B cell (primary cell): ENCODE measurements around the gene EDNRA. TPM values are rescaled to one million over a fixed set of nuclear protein-coding genes. Genes with fewer than 3 reads are reported as not detected.

Experiments
- ATAC-seq: fragments of 200-7000 bp; cut with Tn5 transposase; one replicate; pipeline ENCODE4 v1.10.0; 2021; ENCODE audit warnings: low read depth, mild to moderate bottlenecking, moderate number of reproducible peaks, moderate library complexity
- CTCF ChIA-PET: fragments of 350-600 bp; sonication (Branson Sonifier 250); formaldehyde crosslinking; loops from one replicate; lab custom pipeline; 2021; ENCODE audit warnings: antibody characterized with exemption, inconsistent platforms; lab: Charles Lee
- POLR2A ChIA-PET: fragments of 350-600 bp; sonication (Branson Sonifier 250); formaldehyde crosslinking; loops from one replicate; lab custom pipeline; 2021; ENCODE audit warnings: antibody characterized with exemption; lab: Charles Lee
- DNase-seq: peaks from one replicate; pipeline ENCODE4 v3.0.0; 2013
- H2AFZ ChIP-seq: 2 replicates; pipeline ENCODE4 v1.6.1; 2012; ENCODE audit warnings: mild to moderate bottlenecking, low read depth, low read length; ENCODE audit not compliant: insufficient read depth, poor library complexity, severe bottlenecking
- H3K27ac ChIP-seq, 2 donors: 1 replicate in 1 of 2; 2 replicates in 1 of 2; pipeline ENCODE4 v1.5.1; 2012 to 2013; ENCODE audit warnings: low read length in 2 of 2, mild to moderate bottlenecking in 2 of 2, moderate library complexity in 1 of 2
- H3K27me3 ChIP-seq, 4 experiments: fragments of 200-600 bp in 1 of 4; sonication (generic) in 1 of 4; replicated peaks in 1 of 4; 1 replicate in 2 of 4; 2 replicates in 2 of 4; pipeline versions ENCODE4 v1.6.1 to v1.7.0; 2013 to 2016; ENCODE audit warnings: low read length in 3 of 4, mild to moderate bottlenecking in 2 of 4, mixed read lengths in 1 of 4, moderate library complexity in 1 of 4; ENCODE audit not compliant: insufficient read depth in 4 of 4, control insufficient read depth in 3 of 4; ENCODE audit errors: control extremely low read depth in 1 of 4
- H3K36me3 ChIP-seq, 2 experiments: replicated peaks in 1 of 2; 1 replicate in 1 of 2; 2 replicates in 1 of 2; pipeline versions ENCODE4 v1.6.1 to v1.7.1; 2013; ENCODE audit warnings: low read length in 1 of 2; ENCODE audit not compliant: insufficient read depth in 2 of 2, control insufficient read depth in 1 of 2; ENCODE audit errors: control extremely low read depth in 1 of 2, extremely low read depth in 1 of 2
- H3K4me1 ChIP-seq, 2 donors: fragments of 200-600 bp in 1 of 2; sonication (generic) in 1 of 2; 1 replicate in 1 of 2; 2 replicates in 1 of 2; pipeline versions ENCODE4 v1.5.1 to v1.6.1; 2013 to 2017; ENCODE audit warnings: low read length in 2 of 2; ENCODE audit not compliant: control insufficient read depth in 2 of 2, insufficient read depth in 2 of 2
- H3K4me2 ChIP-seq: replicated peaks from 2 replicates; pipeline ENCODE3; 2012; ENCODE audit warnings: mild to moderate bottlenecking, low read depth, low read length; ENCODE audit not compliant: poor library complexity, severe bottlenecking
- H3K4me3 ChIP-seq, 5 experiments: fragments of 200-600 bp in 1 of 5; sonication (generic) in 1 of 5; 1 replicate in 3 of 5; 2 replicates in 2 of 5; pipeline versions ENCODE4 v1.5.1 to v1.7.0; 2011 to 2016; ENCODE audit warnings: low read length in 4 of 5, mild to moderate bottlenecking in 4 of 5, low read depth in 2 of 5, control low read depth in 1 of 5, moderate library complexity in 1 of 5; ENCODE audit not compliant: insufficient read depth in 1 of 5; ENCODE audit errors: control extremely low read depth in 1 of 5, extremely low read depth in 1 of 5
- H3K79me2 ChIP-seq: fragments of 200-600 bp; sonication (generic); one replicate; pipeline ENCODE4 v1.6.0; 2016; ENCODE audit warnings: low read length; ENCODE audit not compliant: control insufficient read depth, insufficient read depth
- H3K9ac ChIP-seq: fragments of 200-600 bp; sonication (generic); 2 replicates; pipeline ENCODE4 v1.6.1; 2017; ENCODE audit warnings: mild to moderate bottlenecking, low read length, moderate library complexity
- H3K9me3 ChIP-seq, 3 donors: one replicate each; pipeline versions ENCODE4 v1.6.1 to v1.7.1; 2013; ENCODE audit warnings: low read length in 2 of 3; ENCODE audit not compliant: control insufficient read depth in 2 of 3, insufficient read depth in 1 of 3; ENCODE audit errors: control extremely low read depth in 1 of 3
- H4K20me1 ChIP-seq: 2 replicates; pipeline ENCODE4 v1.6.0; 2012; ENCODE audit warnings: mild to moderate bottlenecking, low read length; ENCODE audit not compliant: insufficient read depth, control insufficient read depth, poor library complexity, severe bottlenecking
- H3K27ac Mint-ChIP-seq: one replicate; pipeline ENCODE4 v1.8.0; 2021; ENCODE audit warnings: mixed read lengths
- H3K27me3 Mint-ChIP-seq: one replicate; pipeline ENCODE4 v1.8.0; 2021; ENCODE audit warnings: mixed read lengths
- H3K4me1 Mint-ChIP-seq: one replicate; pipeline ENCODE4 v1.8.0; 2021; ENCODE audit warnings: mixed read lengths
- H3K4me3 Mint-ChIP-seq: one replicate; pipeline ENCODE4 v1.8.0; 2021; ENCODE audit warnings: mixed read lengths
- H3K9me3 Mint-ChIP-seq: one replicate; pipeline ENCODE4 v1.8.0; 2022; ENCODE audit warnings: mixed read lengths; ENCODE audit not compliant: insufficient read depth
- CTCF ChIP-seq: fragments of 200-600 bp; IDR thresholded peaks from one replicate; pipeline ENCODE4 v1.8.0; 2022; ENCODE audit warnings: antibody characterized with exemption, mild to moderate bottlenecking
- EZH2 ChIP-seq: IDR thresholded peaks from 2 replicates; pipeline ENCODE4 v1.6.1; 2012; ENCODE audit warnings: borderline replicate concordance, low read depth, mild to moderate bottlenecking, moderate library complexity, low read length; ENCODE audit not compliant: insufficient read depth, poor library complexity, severe bottlenecking
- WGBS: methylation state at CpG from one replicate; pipeline ENCODE4 v1.1.5; 2013; ENCODE audit warnings: missing lambda C conversion rate; ENCODE audit not compliant: insufficient coverage; 5-methylcytosine and 5-hydroxymethylcytosine counted together
- intact Hi-C: fragments of 100-400 bp; cut with micrococcal nuclease; formaldehyde crosslinking; loops from one replicate; pipeline ENCODE4 v1.10.0; 2022
- polyA plus RNA-seq: library from polyadenylated mRNA; depleted of rRNA; stranded (reverse); fragments of >200 nt; gene quantifications from 2 replicates; pipeline ENCODE4 v1.2.3, GENCODE V29; 2012
- total RNA-seq, 2 donors: library from RNA; stranded (reverse); fragments of 120-200 nt in 1 of 2; gene quantifications; 1 replicate in 1 of 2; 2 replicates in 1 of 2; pipeline versions ENCODE4 v1.2.3 to v1.2.4, GENCODE V29; 2013 to 2022

EDNRA gene
- total and polyA plus RNA-seq, 2 donors (not counting 1 experiment from before 2014, with no cell fraction given), result not detected

GRCh38 chr4:147578051-147578476 lies 97.2 kb downstream of the EDNRA start:
- Histone ChIP-seq H2AFZ (no peak overlapping the region), H3K4me1 (no peaks in the 10 kb centered on the region), H4K20me1 (no peaks in the 10 kb centered on the region), H3K27ac (no peak overlapping the region), H3K9ac (no peak overlapping the region), H3K4me2 (no peak overlapping the region), H3K9me3 (peaks cover 0 to 4% (median 0%) of the 10 kb centered on the region in 3 donors), H3K4me3 (no peak overlapping the region), H3K27me3 (peaks cover 0 to 2% (median 0%) of the 10 kb centered on the region in 4 experiments), H3K36me3 (no peaks in the 10 kb centered on the region), H3K79me2 (no peaks in the 10 kb centered on the region)
- Mint-ChIP-seq H3K27ac (no peak overlapping the region), H3K9me3 (no peaks in the 10 kb centered on the region), H3K4me3 (no peak overlapping the region), H3K27me3 (peaks cover 12% of the 10 kb centered on the region), H3K4me1 (no peaks in the 10 kb centered on the region)
- ATAC-seq (no peak), DNase-seq (no peak)
- intact Hi-C loops, result no loop called here
- ChIA-PET POLR2A (no interaction called here), CTCF (no interaction called here)
- TF ChIP-seq EZH2 (no peak), CTCF (no peak)
- 70% methylated on average over 3 of the region's 6 CpGs for WGBS

- ChIA-PET POLR2A (no interaction called here), CTCF (no interaction called here)
- no peaks in the 10 kb centered on the region for H4K20me1 ChIP-seq
- no peak overlapping the region for H3K4me2 ChIP-seq
- no peak for TF ChIP-seq EZH2
- H3K4me1 ChIP-seq, result no peaks in the 10 kb centered on the region
- no peak overlapping the region for H3K4me3 ChIP-seq
- peaks cover 0 to 3% (median 1%) of the 10 kb centered on the region in 4 experiments for H3K27me3 ChIP-seq
- H3K9ac ChIP-seq, result no peak overlapping the region
- no peak overlapping the region for H3K27ac Mint-ChIP-seq
- DNase-seq (no peak), ATAC-seq (no peak)
- intact Hi-C loops, result no loop called here
- no peak overlapping the region for H3K4me3 Mint-ChIP-seq
- H3K27me3 Mint-ChIP-seq, result peaks cover 12% of the 10 kb centered on the region
- no peaks in the 10 kb centered on the region for H3K9me3 Mint-ChIP-seq
- no peaks in the 10 kb centered on the region for H3K79me2 ChIP-seq
- no CpG with 5 or more reads among the region's 3 CpGs for WGBS
- H3K36me3 ChIP-seq, result no peaks in the 10 kb centered on the region
- peaks cover 0 to 8% (median 0%) of the 10 kb centered on the region in 3 donors for H3K9me3 ChIP-seq
- no peak overlapping the region for H3K27ac ChIP-seq
- H3K4me1 Mint-ChIP-seq, result no peaks in the 10 kb centered on the region
- no peak overlapping the region for H2AFZ ChIP-seq
Observed at GRCh38 chr4:147578593-147578992, 97.7 kb downstream of the EDNRA start.
